Caco-2 (cell line): Measurements from ENCODE around the gene PECR. TPM values are rescaled to one million over a fixed set of nuclear protein-coding genes. Genes with fewer than 3 reads are reported as not detected.

Experiments used
- BruUV-seq: library from RNA; stranded (reverse); fragments of 400-500 nt; replicated peaks from 2 replicates; lab custom pipeline; 2021; lab: Mats Ljungman, UMichigan
- CTCF ChIA-PET: fragments of 300-600 bp; sonication (Branson Sonifier 250); formaldehyde crosslinking; loops from one replicate; lab custom pipeline; 2022; ENCODE audit warnings: antibody characterized with exemption; lab: Charles Lee
- POLR2A ChIA-PET: fragments of 300-600 bp; sonication (Branson Sonifier 250); formaldehyde crosslinking; loops from one replicate; lab custom pipeline; 2022; ENCODE audit warnings: antibody characterized with exemption; lab: Charles Lee
- DNase-seq, 2 experiments: peaks; one replicate each; pipeline versions ENCODE4 v3.0.0 to v3.0.0-alpha.2; 2020 to 2022
- H3K27me3 ChIP-seq: replicated peaks from 2 replicates; pipeline ENCODE4 v1.6.0; 2011; ENCODE audit warnings: low read length; ENCODE audit not compliant: control insufficient read depth, insufficient read depth
- H3K36me3 ChIP-seq: 2 replicates; pipeline ENCODE4 v1.5.1; 2011; ENCODE audit warnings: low read length; ENCODE audit not compliant: control insufficient read depth, insufficient read depth
- H3K4me1 ChIP-seq: fragments of 250-450 bp; sonication (Bioruptor Pico); 2 replicates; pipeline ENCODE4 v1.5.1; 2020; ENCODE audit warnings: mild to moderate bottlenecking
- H3K4me3 ChIP-seq: 2 replicates; pipeline ENCODE4 v1.5.1; 2011; ENCODE audit warnings: low read depth, mild to moderate bottlenecking, control low read depth, low read length
- H3K9me3 ChIP-seq: fragments of 250-450 bp; sonication (Bioruptor Pico); 2 replicates; pipeline ENCODE4 v1.5.1; 2020; ENCODE audit warnings: mild to moderate bottlenecking, moderate library complexity
- H3K27ac Mint-ChIP-seq: one replicate; pipeline ENCODE4 v1.8.0; 2022; ENCODE audit warnings: mixed read lengths; ENCODE audit not compliant: unreplicated experiment
- H3K27me3 Mint-ChIP-seq: one replicate; pipeline ENCODE4 v1.8.0; 2022; ENCODE audit warnings: mixed read lengths; ENCODE audit not compliant: insufficient read depth, unreplicated experiment
- H3K36me3 Mint-ChIP-seq: one replicate; pipeline ENCODE4 v1.8.0; 2022; ENCODE audit warnings: mild to moderate bottlenecking, mixed read lengths; ENCODE audit not compliant: insufficient read depth, unreplicated experiment
- H3K4me1 Mint-ChIP-seq: one replicate; pipeline ENCODE4 v1.8.0; 2022; ENCODE audit warnings: low read depth, mixed read lengths; ENCODE audit not compliant: unreplicated experiment
- H3K4me3 Mint-ChIP-seq: one replicate; pipeline ENCODE4 v1.8.0; 2022; ENCODE audit warnings: mild to moderate bottlenecking, moderate library complexity, mixed read lengths; ENCODE audit not compliant: unreplicated experiment
- H3K9me3 Mint-ChIP-seq: one replicate; pipeline ENCODE4 v1.8.0; 2022; ENCODE audit warnings: mixed read lengths; ENCODE audit not compliant: unreplicated experiment
- intact Hi-C: fragments of 100-400 bp; cut with micrococcal nuclease; formaldehyde crosslinking; loops from one replicate; pipeline ENCODE4 v1.10.0; 2022; ENCODE audit not compliant: unreplicated experiment
- total RNA-seq: library from RNA; stranded (reverse); gene quantifications from 2 replicates; pipeline ENCODE4 v1.2.3, GENCODE V29; 2022
- TF ChIP-seq, protein P1 (sequence below), 2 experiments: fragments of 200-600 bp in 1 of 2; IDR thresholded peaks; 1 replicate in 1 of 2; 2 replicates in 1 of 2; pipeline versions ENCODE4 v1.5.1 to v1.8.0; 2011 to 2022; ENCODE audit warnings: antibody characterized with exemption in 1 of 2, control low read depth in 1 of 2, inconsistent platforms in 1 of 2, low read depth in 1 of 2, low read length in 1 of 2, mild to moderate bottlenecking in 1 of 2, moderate library complexity in 1 of 2; ENCODE audit not compliant: insufficient read depth in 1 of 2, severe bottlenecking in 1 of 2, unreplicated experiment in 1 of 2

PECR gene
- total RNA-seq, 1 experiment from 2014 or later = 42.0 TPM

GRCh38 chr2:216041438-216041837 is 40.2 kb downstream of the PECR start:
- CTCF ChIA-PET = no interaction called here
- no peak overlapping the region for H3K4me3 ChIP-seq
- no peaks in the 10 kb centered on the region for H3K4me1 ChIP-seq
- Mint-ChIP-seq H3K36me3 (peaks cover 10% of the 10 kb centered on the region), H3K9me3 (no peaks in the 10 kb centered on the region), H3K4me3 (no peak overlapping the region), H3K4me1 (no peaks in the 10 kb centered on the region), H3K27ac (no peak overlapping the region), H3K27me3 (no peaks in the 10 kb centered on the region)
- no peaks in the 10 kb centered on the region for H3K27me3 ChIP-seq
- intact Hi-C loops = no loop called here
- H3K36me3 ChIP-seq = 0 out of 2 replicates have a peak, but pooled peaks cover 2% of the 10 kb centered on the region
- TF ChIP-seq, protein P1, sequence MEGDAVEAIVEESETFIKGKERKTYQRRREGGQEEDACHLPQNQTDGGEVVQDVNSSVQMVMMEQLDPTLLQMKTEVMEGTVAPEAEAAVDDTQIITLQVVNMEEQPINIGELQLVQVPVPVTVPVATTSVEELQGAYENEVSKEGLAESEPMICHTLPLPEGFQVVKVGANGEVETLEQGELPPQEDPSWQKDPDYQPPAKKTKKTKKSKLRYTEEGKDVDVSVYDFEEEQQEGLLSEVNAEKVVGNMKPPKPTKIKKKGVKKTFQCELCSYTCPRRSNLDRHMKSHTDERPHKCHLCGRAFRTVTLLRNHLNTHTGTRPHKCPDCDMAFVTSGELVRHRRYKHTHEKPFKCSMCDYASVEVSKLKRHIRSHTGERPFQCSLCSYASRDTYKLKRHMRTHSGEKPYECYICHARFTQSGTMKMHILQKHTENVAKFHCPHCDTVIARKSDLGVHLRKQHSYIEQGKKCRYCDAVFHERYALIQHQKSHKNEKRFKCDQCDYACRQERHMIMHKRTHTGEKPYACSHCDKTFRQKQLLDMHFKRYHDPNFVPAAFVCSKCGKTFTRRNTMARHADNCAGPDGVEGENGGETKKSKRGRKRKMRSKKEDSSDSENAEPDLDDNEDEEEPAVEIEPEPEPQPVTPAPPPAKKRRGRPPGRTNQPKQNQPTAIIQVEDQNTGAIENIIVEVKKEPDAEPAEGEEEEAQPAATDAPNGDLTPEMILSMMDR (IDR thresholded peaks at IDR 0.05; ENCODE audit: insufficient read depth in 1 of 2, low read depth in 1 of 2, low read length in 1 of 2, severe bottlenecking in 1 of 2, unreplicated experiment in 1 of 2) = no peak
- POLR2A ChIA-PET = no interaction called here
- BruUV-seq = no TSS peak
- H3K9me3 ChIP-seq = no peaks in the 10 kb centered on the region
- no peak for DNase-seq

DNA sequence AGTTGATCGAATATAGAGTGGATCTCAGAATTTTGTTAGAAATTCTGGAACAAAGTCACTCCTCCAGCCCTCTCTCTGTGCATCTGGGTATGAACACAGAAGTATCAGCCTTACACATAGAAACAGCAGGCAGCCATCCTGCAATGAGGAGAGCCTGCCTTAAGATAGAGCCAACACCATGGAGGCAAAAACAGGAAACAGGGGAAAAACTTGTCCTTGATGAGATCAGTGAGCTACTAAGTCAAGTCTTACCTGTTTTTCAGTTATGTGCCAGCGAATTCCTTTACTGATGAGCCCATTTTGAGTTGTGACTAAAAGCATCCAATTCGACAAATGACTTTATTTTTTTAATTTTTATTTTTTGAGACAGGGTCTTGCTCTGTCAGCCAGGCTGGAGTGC is 41.7 kb downstream of the PECR start:
- CTCF ChIA-PET = no interaction called here

GRCh38 chr2:216034065-216034464 is 47.5 kb downstream of the PECR start:
- Histone ChIP-seq H3K4me1 (no peaks in the 10 kb centered on the region), H3K4me3 (no peak overlapping the region), H3K36me3 (no peaks in the 10 kb centered on the region; the same call in 1 of the 2 replicates), H3K9me3 (no peaks in the 10 kb centered on the region), H3K27me3 (no peaks in the 10 kb centered on the region)
- H3K27me3 Mint-ChIP-seq = no peaks in the 10 kb centered on the region
- H3K27ac Mint-ChIP-seq = no peak overlapping the region
- H3K4me3 Mint-ChIP-seq = no peak overlapping the region
- CTCF ChIA-PET = interaction anchor here (0.8 to 1.0 kb wide), 2 partner anchors 14 to 74 kb away, joined by 3 to 4 read pairs; partner anchors contain the start of gene XRCC5
- BruUV-seq = no TSS peak
- peak; percentile 70 to 81 for DNase-seq
- intact Hi-C loops = no loop called here
- no peaks in the 10 kb centered on the region for H3K4me1 Mint-ChIP-seq
- POLR2A ChIA-PET = no interaction called here
- H3K36me3 Mint-ChIP-seq = peaks cover 8% of the 10 kb centered on the region
- TF ChIP-seq, protein P1 (IDR thresholded peaks at IDR 0.05; ENCODE audit: insufficient read depth in 1 of 2, low read depth in 1 of 2, low read length in 1 of 2, severe bottlenecking in 1 of 2, unreplicated experiment in 1 of 2) = peak; percentile 78 to 89
- no peaks in the 10 kb centered on the region for H3K9me3 Mint-ChIP-seq

More for the DNA sequence above, 41.7 kb downstream of the PECR start:
- H3K4me3 Mint-ChIP-seq = no peak overlapping the region
- no peaks in the 10 kb centered on the region for H3K27me3 Mint-ChIP-seq
- Histone ChIP-seq H3K4me3 (no peak overlapping the region), H3K4me1 (no peaks in the 10 kb centered on the region), H3K36me3 (peaks cover 2% of the 10 kb centered on the region; the same call in 1 of the 2 replicates), H3K27me3 (no peaks in the 10 kb centered on the region), H3K9me3 (no peaks in the 10 kb centered on the region)
- TF ChIP-seq, protein P1 (IDR thresholded peaks at IDR 0.05; ENCODE audit: insufficient read depth in 1 of 2, low read depth in 1 of 2, low read length in 1 of 2, severe bottlenecking in 1 of 2, unreplicated experiment in 1 of 2) = no peak
- intact Hi-C loops = no loop called here
- no peak for DNase-seq
- H3K36me3 Mint-ChIP-seq = peaks cover 10% of the 10 kb centered on the region
- H3K4me1 Mint-ChIP-seq = no peaks in the 10 kb centered on the region
- H3K9me3 Mint-ChIP-seq = no peaks in the 10 kb centered on the region
- no TSS peak for BruUV-seq
- POLR2A ChIA-PET = no interaction called here
- no peak overlapping the region for H3K27ac Mint-ChIP-seq
